Ureter (tissue), 1 donor: ENCODE results near the gene SMIM29. TPM values are rescaled to one million over a fixed set of nuclear protein-coding genes. Genes with fewer than 3 reads are reported as not detected.
A peak's percentile ranks its signal among the peaks of the same experiment; 100 is the strongest.

Experiments
- DNase-seq: peaks from one replicate; pipeline ENCODE4 v3.0.0-alpha.2; 2020; ENCODE audit warnings: low spot score
- total RNA-seq: library from RNA; stranded (reverse); gene quantifications from one replicate; pipeline ENCODE4 v1.2.4, GENCODE V29; 2023
- donor health status: DM: yes; HTN: yes; CAD: no.

The SMIM29 gene
- total RNA-seq, 1 donor from 2014 or later, result 43.2 TPM

GRCh38 chr6:34226731-34227586, 21.8 kb downstream of the SMIM29 start:
- no peak for DNase-seq

- no peak for DNase-seq
Observed at GRCh38 chr6:34226066-34226465, 22.7 kb downstream of the SMIM29 start.

- no peak for DNase-seq
Observed at GRCh38 chr6:34225551-34225950, 23.3 kb downstream of the SMIM29 start.

GRCh38 chr6:34223956-34224940, 24.6 kb downstream of the SMIM29 start:
- peak; percentile 94 for DNase-seq

GRCh38 chr6:34223381-34223955, 25.3 kb downstream of the SMIM29 start:
- DNase-seq, result no peak

GRCh38 chr6:34218691-34219090, 30.1 kb downstream of the SMIM29 start:
- DNase-seq, result no peak

- no peak for DNase-seq
Observed at GRCh38 chr6:34213772-34214171, 35.0 kb downstream of the SMIM29 start.

GRCh38 chr6:34207695-34208443, 40.9 kb downstream of the SMIM29 start:
- no peak for DNase-seq

- no peak for DNase-seq
Observed at GRCh38 chr6:34206726-34207125, 42.1 kb downstream of the SMIM29 start.

GRCh38 chr6:34205916-34206315, 42.9 kb downstream of the SMIM29 start:
- no peak for DNase-seq

- DNase-seq, result no peak
Observed at GRCh38 chr6:34205466-34205865, 43.3 kb downstream of the SMIM29 start.

- DNase-seq, result no peak
Observed at GRCh38 chr6:34204693-34205092, 44.1 kb downstream of the SMIM29 start.

GRCh38 chr6:34202329-34203201, 46.2 kb downstream of the SMIM29 start:
- DNase-seq, result no peak

GRCh38 chr6:34201455-34202107, 47.2 kb downstream of the SMIM29 start:
- DNase-seq, result no peak

- no peak for DNase-seq
Observed at GRCh38 chr6:34200340-34200971, 48.4 kb downstream of the SMIM29 start.

GRCh38 chr6:34196833-34197195, 52.0 kb downstream of the SMIM29 start:
- DNase-seq, result no peak
